Measurements from ENCODE around the gene SOX5.
"Not testable (repeated sequence)": the region's sequence is repeated elsewhere in the genome, so short reads cannot be mapped to it uniquely, and the experiment has no call there.

SOX5 gene

GRCh38 chr12:23906329-23906728 is 43.1 kb downstream of the SOX5 start:
- DNase-seq: peak; percentile 63

DNA sequence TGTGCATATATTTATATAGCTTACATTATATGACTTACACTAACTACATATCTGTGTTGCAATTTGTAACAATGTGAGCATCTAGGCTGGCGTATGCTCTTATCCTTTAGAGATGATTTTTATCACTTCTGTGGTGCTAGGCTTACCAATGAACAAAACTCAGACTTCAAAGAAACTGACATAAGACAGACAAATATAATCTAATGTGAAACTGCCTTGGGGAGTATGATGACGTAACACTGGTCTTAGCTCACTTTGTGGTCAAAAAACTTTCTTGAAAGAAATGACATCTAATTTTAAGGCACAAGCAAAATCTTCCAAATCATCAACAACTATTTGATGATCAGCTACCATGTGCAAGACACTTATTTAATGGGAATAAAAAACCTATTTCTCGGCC is 50.0 kb downstream of the SOX5 start:
- DNase-seq: no peak

DNA sequence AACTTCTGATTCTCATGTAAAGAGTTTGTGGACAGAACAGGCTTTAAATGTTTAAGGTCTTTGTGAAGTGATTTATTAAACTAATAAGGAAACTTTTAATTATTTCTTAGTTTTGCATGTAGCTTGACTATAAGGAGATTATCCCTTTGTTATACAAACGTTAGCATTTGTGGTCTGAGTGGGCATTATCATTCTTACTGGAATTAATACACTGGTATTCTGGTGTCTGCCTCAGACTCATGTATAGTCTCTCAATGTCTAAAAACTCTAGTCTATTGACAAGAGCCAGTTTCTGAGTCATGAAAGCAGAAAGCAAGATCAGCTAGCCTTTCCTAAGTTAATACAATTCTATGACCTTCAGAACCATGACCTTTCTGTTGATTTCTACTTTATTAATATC is 51.3 kb downstream of the SOX5 start:
- no peak for DNase-seq

- DNase-seq: peak; percentile 80
Observed at GRCh38 chr12:23895792-23896218, 53.7 kb downstream of the SOX5 start.

DNA sequence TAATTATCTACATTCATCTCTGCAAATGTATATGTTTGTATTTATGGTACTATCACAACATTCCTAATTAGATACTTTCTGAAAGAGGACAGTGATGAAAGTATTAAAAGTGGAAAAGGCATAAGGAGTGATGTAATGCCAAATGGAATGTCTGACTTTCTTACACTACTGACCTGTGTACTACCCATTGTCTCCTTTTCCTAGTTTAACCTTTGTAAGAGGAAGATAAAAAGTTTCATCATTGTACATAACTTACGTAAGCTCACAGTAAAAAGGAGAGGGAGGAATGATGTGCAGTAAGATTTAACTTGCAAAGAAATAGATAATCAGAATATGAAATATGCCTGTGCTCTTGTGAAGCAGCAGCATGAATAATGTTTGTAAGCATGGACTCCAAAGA is 55.9 kb downstream of the SOX5 start:
- no peak for DNase-seq

DNA sequence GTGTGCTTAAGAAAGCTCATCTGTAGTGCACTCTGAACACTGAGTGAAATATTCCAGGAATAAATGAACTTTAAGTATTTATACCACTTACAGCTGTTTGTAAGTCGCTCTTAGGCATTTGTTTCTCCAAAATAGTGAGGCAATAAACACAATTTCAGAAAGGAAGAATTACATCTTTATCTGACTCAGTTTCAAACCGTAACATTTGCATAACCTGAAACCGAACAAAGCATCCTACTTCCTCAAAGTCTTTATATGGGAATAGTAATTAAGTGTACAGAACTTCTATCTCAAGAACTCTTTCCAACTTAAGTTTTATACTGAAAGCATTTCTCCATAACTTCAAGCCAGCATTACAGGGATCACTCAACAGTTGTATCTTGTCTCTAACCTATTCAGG is 58.4 kb downstream of the SOX5 start:
- no peak for DNase-seq

DNA sequence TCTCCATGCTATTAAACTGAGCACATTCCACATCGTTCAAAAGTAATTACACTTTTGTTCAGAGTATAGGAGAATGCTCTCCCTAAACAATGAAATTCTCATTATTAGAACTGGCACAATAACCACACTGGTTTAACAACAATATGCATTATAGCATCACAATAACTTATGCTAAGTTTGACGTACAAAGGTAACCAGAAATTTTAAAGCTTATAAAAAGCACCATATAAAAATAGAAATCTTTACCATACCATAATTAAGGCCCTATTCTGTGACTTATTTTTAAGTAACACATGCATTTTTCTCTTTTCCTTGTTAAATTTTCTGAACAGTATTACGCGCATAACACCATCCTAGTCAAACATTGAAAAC is 60.4 kb downstream of the SOX5 start:
- DNase-seq: no peak

DNA sequence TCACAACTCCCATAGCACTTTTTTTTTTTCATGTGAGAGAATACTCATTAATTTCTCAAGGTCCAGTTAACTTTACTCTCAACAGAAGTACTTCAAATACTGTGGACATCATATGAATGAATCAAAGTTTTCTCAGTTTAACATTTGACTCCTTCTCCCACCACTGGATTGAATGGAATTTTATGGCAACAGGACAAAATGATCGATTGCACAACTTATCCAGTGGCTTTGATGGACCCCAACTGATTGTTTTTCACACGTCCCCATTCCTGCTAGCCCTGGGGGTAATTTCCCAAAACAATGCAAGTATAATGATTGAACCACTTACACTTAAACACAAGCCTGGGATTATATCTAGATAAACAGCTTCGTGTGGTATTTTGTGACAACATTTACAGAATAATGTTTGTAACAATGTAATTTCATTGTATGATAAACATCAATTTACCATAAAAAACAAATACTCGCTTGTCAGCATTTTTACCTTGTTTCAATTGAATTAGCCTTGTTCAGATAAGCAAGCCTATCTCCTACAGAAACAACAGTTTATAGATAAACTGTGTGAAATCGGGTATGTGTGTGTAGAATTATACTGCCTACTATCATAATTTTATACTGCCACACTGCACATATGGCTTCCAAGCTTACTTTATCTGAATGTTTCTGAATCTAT is 60.9 kb downstream of the SOX5 start:
- DNase-seq: no peak

GRCh38 chr12:23887055-23887835 is 62.2 kb downstream of the SOX5 start:
- DNase-seq: no peak

DNA sequence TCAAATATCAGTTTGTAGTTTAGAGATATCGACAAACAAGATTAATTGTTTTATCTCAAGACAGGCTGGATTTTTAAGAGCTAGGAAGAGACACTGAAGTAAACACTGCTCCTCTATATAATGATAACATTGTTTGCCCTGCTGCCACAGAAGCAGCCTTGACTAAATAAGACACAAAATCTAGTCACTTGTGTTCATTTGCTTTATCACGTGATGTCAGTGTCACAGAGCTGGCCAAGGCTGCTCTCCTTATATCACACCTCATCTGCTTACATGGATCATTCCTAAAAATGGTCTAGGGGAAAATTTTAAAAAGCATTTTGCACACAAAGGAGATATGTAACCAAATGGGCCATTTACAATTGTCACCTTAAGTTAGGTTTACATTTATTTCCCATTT is 64.1 kb downstream of the SOX5 start:
- no peak for DNase-seq

DNA sequence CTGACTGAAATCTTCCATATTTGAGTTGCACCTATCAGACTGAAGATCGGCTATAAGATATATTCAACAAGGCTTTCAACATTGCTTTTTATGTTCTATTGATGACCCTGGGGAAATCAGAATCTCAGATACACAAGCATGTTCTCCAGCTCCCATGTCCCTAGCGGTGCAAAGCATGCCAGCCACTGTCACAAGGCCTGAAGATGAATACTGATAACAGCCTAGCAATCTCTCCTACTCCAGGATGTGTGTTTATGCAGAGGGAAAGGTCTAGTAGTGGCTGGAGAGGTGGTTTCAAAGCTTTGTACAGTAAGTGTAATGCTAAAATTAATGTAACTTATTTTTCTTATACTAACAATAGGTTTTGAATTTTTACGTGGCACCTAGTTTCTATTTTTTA is 64.6 kb downstream of the SOX5 start:
- DNase-seq: no peak

DNA sequence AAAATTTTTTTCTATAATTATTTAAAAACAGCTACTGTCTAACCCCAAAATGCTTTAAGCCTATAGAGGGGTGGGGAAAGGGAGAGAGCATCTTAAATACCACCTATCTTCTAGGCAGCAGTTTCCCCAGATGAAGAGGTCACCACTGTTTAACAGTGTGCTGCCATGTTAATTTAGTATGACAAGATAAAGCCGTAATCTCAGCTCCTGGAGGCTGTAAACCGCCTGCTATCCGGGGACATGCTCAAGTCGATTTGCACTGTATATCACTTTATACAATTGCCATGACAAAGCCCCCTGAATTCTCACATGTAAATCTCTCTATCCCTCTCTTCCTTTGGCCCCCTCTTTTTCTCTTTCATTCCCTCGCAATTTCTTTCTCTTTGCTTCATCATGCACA is 68.5 kb downstream of the SOX5 start:
- DNase-seq: no peak

GRCh38 chr12:23876618-23877017 is 72.9 kb downstream of the SOX5 start:
- not testable (repeated sequence) for DNase-seq

DNA sequence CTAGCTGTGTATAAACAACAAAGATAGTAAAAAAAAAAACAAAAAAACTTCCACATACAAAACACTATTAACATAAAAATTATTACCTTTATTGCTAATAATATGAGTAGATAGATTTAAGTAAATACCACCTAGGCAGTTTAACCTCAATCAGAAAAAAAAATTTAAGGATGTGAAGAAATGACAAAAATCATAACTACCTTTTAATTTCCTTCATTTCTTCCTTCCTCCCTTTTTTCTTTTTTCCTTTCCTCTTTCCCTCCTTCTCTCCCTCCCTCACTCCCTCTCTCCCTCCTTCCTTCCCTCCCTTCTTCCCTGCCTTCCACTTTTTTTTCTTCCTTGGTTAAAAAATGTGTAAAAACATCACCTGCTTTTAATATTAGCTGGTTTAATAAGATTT is 81.7 kb downstream of the SOX5 start:
- DNase-seq: no peak

- no peak for DNase-seq
Observed at GRCh38 chr12:23862701-23863100, 86.8 kb downstream of the SOX5 start.

GRCh38 chr12:23860019-23860418 is 89.5 kb downstream of the SOX5 start:
- DNase-seq: no peak

GRCh38 chr12:23857178-23857577 is 92.3 kb downstream of the SOX5 start:
- no peak for DNase-seq

- DNase-seq: no peak
Observed at GRCh38 chr12:23855813-23856212, 93.7 kb downstream of the SOX5 start.

- DNase-seq: no peak
Observed at GRCh38 chr12:23854598-23854997, 94.9 kb downstream of the SOX5 start.

GRCh38 chr12:23853640-23854039 is 95.8 kb downstream of the SOX5 start:
- no peak for DNase-seq

GRCh38 chr12:23851602-23852001 is 97.9 kb downstream of the SOX5 start:
- DNase-seq: no peak

DNA sequence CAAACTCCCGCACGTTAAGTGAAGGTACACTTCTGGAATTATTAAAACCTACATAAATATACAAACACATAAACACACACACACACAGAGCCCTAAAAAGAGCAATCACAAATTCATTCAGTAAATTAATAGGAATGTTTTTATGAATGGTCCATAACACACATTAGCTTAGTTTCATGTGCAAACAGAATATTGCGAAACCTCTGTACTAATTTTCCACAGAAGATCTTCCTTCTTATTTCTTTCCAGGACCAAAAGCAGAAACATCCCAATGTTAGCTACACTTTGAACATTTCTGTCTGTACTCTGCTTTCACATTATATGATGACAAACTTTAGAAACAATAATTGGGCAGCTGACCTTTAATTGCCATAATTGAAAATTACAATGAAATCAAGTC is 101.6 kb downstream of the SOX5 start:
- no peak for DNase-seq

GRCh38 chr12:23843958-23844357 is 105.5 kb downstream of the SOX5 start:
- no peak for DNase-seq

- no peak for DNase-seq
Observed at GRCh38 chr12:23834076-23834475, 115.4 kb downstream of the SOX5 start.

DNA sequence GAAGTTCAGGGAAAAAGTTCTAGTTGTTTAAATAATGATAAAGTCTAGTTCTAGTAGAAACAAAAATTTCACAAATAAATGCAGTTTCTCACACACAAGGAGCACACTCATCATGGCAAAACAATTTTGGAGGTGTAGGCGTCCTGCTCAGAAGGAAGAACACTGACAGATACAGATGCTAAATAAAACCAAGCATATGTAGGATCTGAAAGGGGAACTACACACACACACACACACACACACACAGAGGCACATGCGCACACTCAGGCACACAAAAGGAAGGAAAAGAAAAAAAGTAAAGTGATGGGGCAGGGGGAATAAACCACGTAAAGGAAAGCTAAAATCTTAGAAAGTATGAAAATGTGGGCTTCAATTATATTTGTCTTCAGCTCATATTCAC is 117.7 kb downstream of the SOX5 start:
- DNase-seq: no peak

All from NCI-H2171 treated with DMSO at 0.1 percent for 48 hours (cell line).